ENCODE data around the gene PCGF3.
A peak's percentile ranks its signal among the peaks of the same experiment; 100 is the strongest.
"Not testable (repeated sequence)": the region's sequence is repeated elsewhere in the genome, so short reads cannot be mapped to it uniquely, and the experiment has no call there.

The PCGF3 gene

GRCh38 chr4:794900-795725 lies 89.5 kb downstream of the PCGF3 start:
- TF ChIP-seq JUND (IDR thresholded peaks at IDR 0.05; ENCODE audit: low read depth): no peak
- in situ Hi-C loops (cut with HindIII; ENCODE audit: low pct_unique_long_range_greater_than_20kb, low sequenced_read_pairs): no loop called here
- no peak for DNase-seq (ENCODE audit: low read depth in 1 of 2, low spot score in 1 of 2)

GRCh38 chr4:795726-796119 lies 90.1 kb downstream of the PCGF3 start:
- no peak for TF ChIP-seq JUND (IDR thresholded peaks at IDR 0.05; ENCODE audit: low read depth)

GRCh38 chr4:796206-796605 lies 90.6 kb downstream of the PCGF3 start:
- no peak for TF ChIP-seq JUND (IDR thresholded peaks at IDR 0.05; ENCODE audit: low read depth)
- in situ Hi-C loops (cut with HindIII; ENCODE audit: low pct_unique_long_range_greater_than_20kb, low sequenced_read_pairs): no loop called here
- no peak for DNase-seq (ENCODE audit: low read depth in 1 of 2, low spot score in 1 of 2)

More at GRCh38 chr4:795726-796119, 90.1 kb downstream of the PCGF3 start:
- no peak for DNase-seq (ENCODE audit: low read depth in 1 of 2, low spot score in 1 of 2)
- in situ Hi-C loops (cut with HindIII; ENCODE audit: low pct_unique_long_range_greater_than_20kb, low sequenced_read_pairs): no loop called here

- DNase-seq (ENCODE audit: low read depth in 1 of 2, low spot score in 1 of 2): peak in 1 of 2 experiments; percentile 45
- in situ Hi-C loops (cut with HindIII; ENCODE audit: low pct_unique_long_range_greater_than_20kb, low sequenced_read_pairs): no loop called here
- no peak for TF ChIP-seq JUND (IDR thresholded peaks at IDR 0.05; ENCODE audit: low read depth)
Measured at GRCh38 chr4:797066-797465, 91.4 kb downstream of the PCGF3 start.

GRCh38 chr4:801436-802124 lies 95.9 kb downstream of the PCGF3 start:
- DNase-seq (ENCODE audit: low read depth in 1 of 2, low spot score in 1 of 2): peak in 1 of 2 experiments; percentile 87
- no peak for TF ChIP-seq JUND (IDR thresholded peaks at IDR 0.05; ENCODE audit: low read depth)
- in situ Hi-C loops (cut with HindIII; ENCODE audit: low pct_unique_long_range_greater_than_20kb, low sequenced_read_pairs): no loop called here

GRCh38 chr4:803884-804283 lies 98.3 kb downstream of the PCGF3 start:
- in situ Hi-C loops (cut with HindIII; ENCODE audit: low pct_unique_long_range_greater_than_20kb, low sequenced_read_pairs): no loop called here
- no peak for DNase-seq (ENCODE audit: low read depth in 1 of 2, low spot score in 1 of 2)
- no peak for TF ChIP-seq JUND (IDR thresholded peaks at IDR 0.05; ENCODE audit: low read depth)

- in situ Hi-C loops (cut with HindIII; ENCODE audit: low pct_unique_long_range_greater_than_20kb, low sequenced_read_pairs): no loop called here
- TF ChIP-seq JUND (IDR thresholded peaks at IDR 0.05; ENCODE audit: low read depth): no peak
- DNase-seq (ENCODE audit: low read depth in 1 of 2, low spot score in 1 of 2): no peak
Measured at GRCh38 chr4:804804-805203, 99.2 kb downstream of the PCGF3 start.

GRCh38 chr4:806979-807378 lies 101.3 kb downstream of the PCGF3 start:
- in situ Hi-C loops (cut with HindIII; ENCODE audit: low pct_unique_long_range_greater_than_20kb, low sequenced_read_pairs); DNase-seq (ENCODE audit: low read depth in 1 of 2, low spot score in 1 of 2): not testable (repeated sequence)

GRCh38 chr4:807792-808191 lies 102.2 kb downstream of the PCGF3 start:
- no peak for DNase-seq (ENCODE audit: low read depth in 1 of 2, low spot score in 1 of 2)
- in situ Hi-C loops (cut with HindIII; ENCODE audit: low pct_unique_long_range_greater_than_20kb, low sequenced_read_pairs): no loop called here
- TF ChIP-seq JUND (IDR thresholded peaks at IDR 0.05; ENCODE audit: low read depth): no peak

- in situ Hi-C loops (cut with HindIII; ENCODE audit: low pct_unique_long_range_greater_than_20kb, low sequenced_read_pairs): no loop called here
- no peak for TF ChIP-seq JUND (IDR thresholded peaks at IDR 0.05; ENCODE audit: low read depth)
- no peak for DNase-seq (ENCODE audit: low read depth in 1 of 2, low spot score in 1 of 2)
Measured at GRCh38 chr4:808860-809570, 103.4 kb downstream of the PCGF3 start.

GRCh38 chr4:813900-814299 lies 108.3 kb downstream of the PCGF3 start:
- no peak for TF ChIP-seq JUND (IDR thresholded peaks at IDR 0.05; ENCODE audit: low read depth)
- DNase-seq (ENCODE audit: low read depth in 1 of 2, low spot score in 1 of 2): peak in 1 of 2 experiments; percentile 47
- in situ Hi-C loops (cut with HindIII; ENCODE audit: low pct_unique_long_range_greater_than_20kb, low sequenced_read_pairs): no loop called here

- in situ Hi-C loops (cut with HindIII; ENCODE audit: low pct_unique_long_range_greater_than_20kb, low sequenced_read_pairs): no loop called here
- DNase-seq (ENCODE audit: low read depth in 1 of 2, low spot score in 1 of 2): no peak
- no peak for TF ChIP-seq JUND (IDR thresholded peaks at IDR 0.05; ENCODE audit: low read depth)
Measured at GRCh38 chr4:814312-814850, 108.7 kb downstream of the PCGF3 start.
